GM18867 (cell line): ENCODE results near the gene ADGRD1.
"Not testable (repeated sequence)": the region's sequence is repeated elsewhere in the genome, so short reads cannot be mapped to it uniquely, and the experiment has no call there.

ENCODE experiments used
- ATAC-seq: cut with Tn5 transposase; IDR thresholded peaks from one replicate; pipeline ENCODE4 v1.9.1; 2021; ENCODE audit warnings: mild to moderate bottlenecking, moderate library complexity; ENCODE audit not compliant: unreplicated experiment

ADGRD1 gene

GRCh38 chr12:131067981-131068851, 114.5 kb downstream of the ADGRD1 start:
- ATAC-seq: no peak

DNA sequence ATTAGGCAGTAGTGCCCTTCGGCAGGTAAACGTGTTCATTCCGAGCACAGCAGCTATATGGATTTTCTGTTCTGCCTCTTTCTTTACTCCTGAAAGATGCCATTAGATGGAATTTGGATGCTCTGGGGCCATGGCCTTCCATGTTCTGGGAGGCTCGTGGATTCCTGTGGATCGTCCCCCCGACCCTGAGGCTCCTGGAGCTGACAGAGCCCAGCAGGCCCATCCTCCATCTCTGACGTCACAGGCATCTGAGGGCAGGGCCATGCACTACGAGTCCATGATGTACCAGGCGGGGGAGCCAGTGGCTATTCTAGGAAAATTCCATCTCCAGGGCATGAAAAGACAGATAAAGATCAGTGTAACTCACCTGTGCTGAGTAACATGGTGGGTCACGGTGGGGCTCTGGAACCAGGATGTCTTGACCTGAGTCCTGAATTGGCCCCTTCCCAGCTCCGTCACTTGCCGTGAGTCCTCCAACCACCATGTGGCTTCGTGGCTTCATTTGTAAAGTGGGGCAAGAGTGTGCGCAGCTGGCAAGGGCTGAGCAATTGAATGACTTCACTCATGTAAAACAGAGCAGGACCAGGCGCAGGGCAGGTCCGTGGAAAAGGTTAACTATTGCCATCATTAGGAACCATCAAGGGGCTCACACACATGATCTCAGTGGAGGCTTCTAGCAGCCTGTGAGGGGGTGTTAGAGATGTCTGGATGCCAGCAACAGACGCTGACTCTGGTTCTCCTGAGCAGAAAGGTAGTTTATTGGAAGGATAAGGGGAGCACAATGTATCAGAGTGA, 115.4 kb downstream of the ADGRD1 start:
- ATAC-seq: not testable (repeated sequence)

GRCh38 chr12:131070136-131070535, 116.4 kb downstream of the ADGRD1 start:
- not testable (repeated sequence) for ATAC-seq

DNA sequence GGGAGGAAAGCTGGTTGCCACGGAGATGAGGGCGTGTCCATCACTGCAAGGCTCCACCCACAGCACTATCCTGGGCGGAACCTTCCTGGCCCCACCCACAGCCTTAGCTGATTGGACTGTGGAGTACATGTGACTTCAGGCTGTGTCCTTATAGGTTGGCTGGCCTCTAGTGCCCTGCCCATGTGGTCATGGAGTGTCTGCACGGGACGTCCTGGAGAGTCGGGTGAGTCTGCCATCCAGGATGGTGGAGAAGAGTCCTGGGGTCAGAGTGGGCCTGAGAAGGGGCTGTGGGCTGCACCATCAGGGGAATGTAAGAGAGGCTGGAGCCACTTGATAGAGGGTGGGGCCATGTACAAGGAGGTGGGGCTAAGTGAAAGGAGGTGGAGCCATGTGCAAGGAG, 117.0 kb downstream of the ADGRD1 start:
- not testable (repeated sequence) for ATAC-seq

DNA sequence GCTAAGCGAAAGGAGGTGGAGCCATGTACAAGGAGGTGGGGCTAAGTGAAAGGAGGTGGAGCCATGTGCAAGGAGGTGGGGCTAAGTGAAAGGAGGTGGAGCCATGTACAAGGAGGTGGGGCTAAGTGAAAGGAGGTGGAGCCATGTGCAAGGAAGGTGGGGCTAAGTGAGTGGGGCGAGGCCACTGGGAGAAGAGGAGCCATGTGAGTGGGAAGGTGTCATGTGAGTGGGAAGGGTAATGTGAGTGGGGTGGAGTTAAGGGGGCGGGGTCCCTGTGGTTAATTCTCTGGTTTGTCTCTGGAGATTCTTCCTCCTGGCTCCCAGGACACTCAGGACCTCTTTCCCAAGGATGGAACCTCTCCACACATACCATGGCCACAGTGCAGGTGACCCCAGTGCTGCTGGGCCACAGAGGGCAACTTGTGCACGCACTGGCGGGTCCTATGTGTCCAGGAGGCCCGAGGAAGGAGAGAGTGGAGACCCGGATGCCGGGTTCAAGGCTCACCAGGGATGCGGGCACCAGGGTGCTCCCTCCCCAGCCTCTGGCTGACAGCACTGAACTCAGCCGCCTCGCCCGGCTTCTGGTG, 117.6 kb downstream of the ADGRD1 start:
- ATAC-seq: not testable (repeated sequence)

DNA sequence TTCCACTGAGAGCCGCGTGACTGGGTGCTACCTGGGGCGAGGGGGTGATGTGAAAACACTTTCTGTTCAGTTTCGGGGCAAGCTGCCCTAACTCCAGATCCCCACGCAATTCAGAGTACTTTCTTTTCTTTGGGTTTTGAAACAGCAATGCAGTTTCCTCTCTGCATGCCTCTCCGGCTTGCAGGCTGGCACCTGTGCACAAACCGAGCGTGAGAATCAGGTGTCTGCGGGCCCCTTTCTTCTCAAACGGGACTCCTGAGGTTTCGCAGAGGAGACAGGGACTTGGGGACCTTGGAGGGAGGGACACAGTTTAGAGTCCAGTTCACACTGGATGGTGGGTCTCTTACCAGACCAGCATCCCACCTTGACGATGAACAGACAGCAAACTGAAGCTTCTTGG, 118.2 kb downstream of the ADGRD1 start:
- not testable (repeated sequence) for ATAC-seq

DNA sequence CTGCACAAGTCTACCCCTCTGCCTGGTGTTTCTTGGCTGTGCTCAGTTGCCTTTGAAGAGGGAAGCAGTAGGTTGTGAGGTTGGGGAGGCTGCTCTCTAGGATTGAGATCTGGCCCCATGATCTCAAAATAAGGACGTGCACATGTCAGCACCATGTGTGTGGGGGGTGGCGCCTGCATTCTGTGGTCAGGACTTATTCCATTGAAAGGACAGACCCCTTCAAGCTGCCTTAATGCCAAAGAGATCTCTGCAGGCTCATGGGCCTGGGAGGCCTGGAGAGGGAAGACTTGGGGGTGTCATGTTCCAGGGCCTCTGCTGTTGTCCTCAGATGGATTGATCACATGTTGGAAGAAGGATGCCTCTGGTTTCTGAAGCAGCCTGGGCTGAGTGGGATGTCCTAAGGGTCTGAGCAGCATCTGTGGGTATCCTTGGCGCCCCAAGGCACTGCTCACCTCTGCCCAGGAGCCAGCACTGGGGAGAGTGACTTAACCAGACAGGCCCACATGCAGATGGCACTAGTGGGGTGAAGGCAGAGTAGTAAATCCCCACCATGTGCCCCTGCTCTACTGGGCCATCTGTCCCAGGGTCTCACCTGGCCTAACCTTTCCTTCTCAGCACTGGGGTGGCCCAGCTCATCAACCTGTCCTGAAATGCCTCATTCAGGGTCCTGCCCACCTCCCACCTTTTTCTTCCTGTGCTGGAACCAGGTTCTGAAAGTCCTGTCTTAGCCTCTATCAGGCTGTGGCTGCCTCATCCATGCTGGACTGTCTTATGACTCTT, 118.9 kb downstream of the ADGRD1 start:
- no peak for ATAC-seq

- ATAC-seq: no peak
These were observed 120.7 kb downstream of the ADGRD1 start for GRCh38 chr12:131074221-131075083.

GRCh38 chr12:131075194-131075593, 121.5 kb downstream of the ADGRD1 start:
- no peak for ATAC-seq

GRCh38 chr12:131075611-131076010, 121.9 kb downstream of the ADGRD1 start:
- ATAC-seq: no peak

- no peak for ATAC-seq
These were observed 122.6 kb downstream of the ADGRD1 start for GRCh38 chr12:131076296-131076695.

DNA sequence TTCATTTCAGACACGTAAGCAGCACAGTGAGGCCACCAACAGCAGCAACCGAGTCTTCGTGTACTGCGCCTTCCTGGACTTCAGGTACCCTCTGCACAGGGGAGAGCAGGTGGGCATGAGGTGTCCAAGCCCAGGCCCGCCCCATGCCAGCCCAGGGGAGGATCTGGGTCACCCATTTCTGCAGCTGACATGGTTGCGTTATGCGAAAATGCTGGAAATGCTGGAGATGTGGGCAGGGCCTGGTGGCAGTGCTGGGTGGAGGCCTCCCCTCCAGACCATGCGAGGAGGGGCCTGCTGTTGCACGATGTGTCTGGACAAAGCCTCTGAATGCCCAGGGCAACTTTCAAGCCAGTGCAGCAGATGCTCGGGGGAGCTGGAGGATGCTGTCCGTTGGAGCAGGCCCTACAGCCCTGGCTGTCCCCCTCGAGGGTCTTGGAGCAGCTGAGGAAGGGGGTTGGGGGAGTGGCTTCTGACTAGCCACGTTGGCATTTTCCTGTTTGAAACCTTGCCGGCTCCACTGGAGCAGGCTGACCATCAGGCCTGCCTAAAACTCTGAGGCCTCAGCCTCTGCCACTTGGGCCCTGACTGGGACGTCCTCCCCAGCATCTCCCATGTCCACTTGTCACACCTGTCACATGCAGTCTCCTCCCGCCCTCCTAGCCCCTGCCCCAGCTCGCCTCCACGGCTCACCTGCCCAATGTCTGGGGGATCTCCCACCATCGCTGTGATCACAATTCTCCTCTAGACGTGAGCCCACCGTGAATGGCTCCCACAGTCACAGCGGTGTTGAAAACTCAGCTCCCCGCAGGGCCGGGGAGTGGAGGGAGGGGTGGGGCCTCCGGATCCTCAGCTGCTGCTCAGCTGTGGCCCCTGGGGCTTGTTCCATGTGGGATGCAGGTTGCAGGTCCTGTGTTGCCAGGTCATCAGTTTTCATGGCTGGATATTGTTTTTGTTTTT, 123.4 kb downstream of the ADGRD1 start:
- ATAC-seq: no peak

GRCh38 chr12:131077931-131078391, 124.3 kb downstream of the ADGRD1 start:
- ATAC-seq: no peak

DNA sequence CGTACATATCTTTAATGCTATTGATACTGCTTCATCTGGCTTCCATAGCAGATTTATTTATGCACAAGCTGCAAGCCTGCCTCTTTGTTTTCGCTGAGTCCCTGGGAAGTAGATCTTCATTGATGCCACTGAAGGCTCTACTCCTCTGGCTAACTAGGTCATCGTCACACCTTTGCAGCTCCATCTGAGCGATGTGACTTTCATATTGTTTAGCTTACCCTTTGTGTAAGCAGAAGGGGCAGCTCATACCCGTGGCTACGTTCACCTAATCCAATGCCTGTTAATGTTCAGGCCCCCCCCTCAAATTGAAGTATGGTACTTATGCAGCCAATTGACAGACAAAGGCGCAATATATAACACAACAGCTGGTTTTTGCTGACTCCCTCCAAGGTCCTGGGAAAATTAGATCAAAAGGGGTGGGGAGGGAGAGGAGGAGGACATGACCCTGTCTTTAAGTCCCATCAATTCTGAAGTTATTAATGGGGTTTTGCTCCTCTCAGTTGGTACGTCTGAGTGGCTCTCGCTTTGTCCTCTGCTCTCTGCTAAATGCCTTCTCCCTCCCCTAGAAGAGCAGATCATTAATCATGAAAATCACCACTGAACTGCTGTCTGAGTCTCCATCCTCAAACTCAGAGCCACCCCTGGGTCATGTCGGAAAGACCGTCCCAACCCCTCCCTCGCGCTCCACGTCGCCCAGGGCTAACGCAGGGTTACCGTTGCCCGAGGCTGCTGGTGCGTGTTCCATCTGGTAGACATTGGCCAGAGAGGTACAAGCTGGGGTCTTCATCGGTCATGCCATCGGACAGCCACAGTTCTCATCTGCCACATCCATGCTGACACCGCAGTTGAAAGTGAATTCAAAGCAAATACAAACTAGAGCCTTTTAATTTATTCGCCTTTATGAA, 128.8 kb downstream of the ADGRD1 start:
- no peak for ATAC-seq

GRCh38 chr12:131084341-131085011, 130.8 kb downstream of the ADGRD1 start:
- no peak for ATAC-seq

DNA sequence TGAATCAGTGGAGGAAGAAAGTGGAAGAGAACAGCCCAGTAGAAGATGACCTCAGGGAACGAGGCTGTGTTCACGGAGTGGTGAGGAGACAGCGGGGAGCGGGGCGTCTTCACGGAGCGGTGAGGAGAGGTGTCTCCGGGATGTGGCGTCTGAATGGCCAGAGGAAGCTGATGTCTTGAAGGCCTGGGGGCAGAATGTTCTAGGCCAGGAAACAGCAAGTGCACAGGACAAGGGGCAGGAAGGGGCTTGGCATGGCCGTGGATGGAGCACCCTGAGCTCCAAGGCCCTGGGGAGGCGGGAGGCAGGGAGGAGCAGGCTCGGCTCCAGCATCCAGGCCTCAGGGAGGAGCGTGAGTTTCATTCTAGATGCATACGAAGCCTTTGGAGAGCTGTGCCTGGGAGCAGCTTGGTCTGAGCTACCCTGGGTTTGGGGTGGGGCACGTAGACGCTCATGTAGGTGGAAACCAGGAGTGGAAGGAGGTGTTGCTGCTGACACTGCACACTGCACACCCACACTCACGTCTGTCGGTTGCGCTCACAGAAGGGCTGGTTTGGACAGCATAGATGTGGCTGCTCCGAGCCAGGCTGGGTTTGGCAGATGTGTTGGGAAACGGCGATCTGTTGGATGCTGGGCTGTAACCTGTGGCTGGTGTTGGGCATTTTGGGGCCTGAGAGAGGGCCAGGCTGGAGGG, 131.6 kb downstream of the ADGRD1 start:
- ATAC-seq: no peak
